GM20000 (cell line): ENCODE data around the gene TRIM15.

Source experiments
- DNase-seq: peaks from one replicate; pipeline ENCODE4 v3.0.0; 2012; ENCODE audit warnings: low spot score
- TF ChIP-seq, protein P1 (sequence below): IDR thresholded peaks from 2 replicates; pipeline ENCODE4 v1.5.1; 2012; ENCODE audit warnings: mild to moderate bottlenecking, control low read depth; ENCODE audit errors: extremely low read depth, missing control alignments

Gene TRIM15

DNA sequence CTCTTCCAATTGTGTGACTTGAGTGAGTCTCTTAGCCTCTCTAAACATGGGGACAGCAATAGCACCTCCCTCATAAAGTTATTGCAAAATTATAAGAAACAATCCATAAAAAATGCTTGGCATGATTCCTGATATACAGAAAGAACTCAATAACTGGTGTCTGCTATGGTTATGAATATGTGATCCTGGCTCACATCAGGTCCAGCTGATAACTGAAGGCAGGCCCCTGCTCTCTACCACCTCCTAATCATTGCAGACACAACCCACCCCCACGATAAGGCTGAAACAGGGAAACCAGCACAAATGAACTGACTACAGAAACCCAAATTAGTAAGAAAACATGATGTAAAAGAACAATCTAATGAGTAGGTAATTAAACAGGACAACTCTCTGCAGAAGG is 5.4 kb downstream of the TRIM15 start:
- TF ChIP-seq, protein P1, sequence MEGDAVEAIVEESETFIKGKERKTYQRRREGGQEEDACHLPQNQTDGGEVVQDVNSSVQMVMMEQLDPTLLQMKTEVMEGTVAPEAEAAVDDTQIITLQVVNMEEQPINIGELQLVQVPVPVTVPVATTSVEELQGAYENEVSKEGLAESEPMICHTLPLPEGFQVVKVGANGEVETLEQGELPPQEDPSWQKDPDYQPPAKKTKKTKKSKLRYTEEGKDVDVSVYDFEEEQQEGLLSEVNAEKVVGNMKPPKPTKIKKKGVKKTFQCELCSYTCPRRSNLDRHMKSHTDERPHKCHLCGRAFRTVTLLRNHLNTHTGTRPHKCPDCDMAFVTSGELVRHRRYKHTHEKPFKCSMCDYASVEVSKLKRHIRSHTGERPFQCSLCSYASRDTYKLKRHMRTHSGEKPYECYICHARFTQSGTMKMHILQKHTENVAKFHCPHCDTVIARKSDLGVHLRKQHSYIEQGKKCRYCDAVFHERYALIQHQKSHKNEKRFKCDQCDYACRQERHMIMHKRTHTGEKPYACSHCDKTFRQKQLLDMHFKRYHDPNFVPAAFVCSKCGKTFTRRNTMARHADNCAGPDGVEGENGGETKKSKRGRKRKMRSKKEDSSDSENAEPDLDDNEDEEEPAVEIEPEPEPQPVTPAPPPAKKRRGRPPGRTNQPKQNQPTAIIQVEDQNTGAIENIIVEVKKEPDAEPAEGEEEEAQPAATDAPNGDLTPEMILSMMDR: no peak
- DNase-seq: no peak

DNA sequence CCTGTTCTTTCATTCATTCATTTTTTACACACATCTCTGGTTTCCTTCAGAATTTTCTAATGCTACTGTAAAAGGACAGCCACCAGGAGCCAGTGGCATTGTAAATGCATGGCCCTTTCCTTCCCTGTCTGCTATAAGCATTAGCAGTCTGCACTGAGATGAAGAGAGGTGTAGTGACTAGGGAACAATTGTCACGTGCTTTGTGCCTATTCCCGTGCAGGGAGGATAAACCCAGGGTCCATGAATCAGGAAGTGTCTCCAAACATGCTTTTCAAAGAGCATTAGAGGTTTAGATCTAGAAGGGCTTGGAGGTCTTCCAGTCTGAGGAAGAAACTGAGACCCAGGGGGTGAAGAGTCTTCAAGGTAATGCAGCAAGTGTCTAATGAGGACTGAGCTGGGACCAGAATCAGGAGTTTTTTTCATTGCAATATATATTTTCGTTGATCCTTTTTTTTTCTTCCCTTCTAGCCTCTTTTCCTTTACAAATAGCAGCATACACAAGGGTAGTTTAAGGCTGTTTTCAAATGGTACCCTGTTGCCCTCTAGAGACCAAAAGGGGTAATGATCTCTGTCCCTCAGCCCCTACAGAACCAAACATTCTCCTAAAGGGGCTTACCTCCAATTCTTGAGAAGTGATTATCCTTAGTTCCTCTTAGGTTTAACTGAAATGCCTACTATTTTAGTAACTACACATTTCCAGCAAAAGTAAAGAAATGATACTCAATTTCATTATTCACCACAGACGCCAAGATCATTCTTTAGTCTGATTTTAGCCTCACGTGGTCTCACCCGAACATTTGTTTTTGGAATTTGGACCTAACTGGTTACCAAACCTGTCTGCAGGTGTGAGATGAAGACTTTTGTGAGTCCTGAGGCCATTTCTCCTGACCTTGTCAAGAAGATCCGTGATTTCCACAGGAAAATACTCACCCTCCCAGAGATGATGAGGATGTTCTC is 6.6 kb downstream of the TRIM15 start:
- TF ChIP-seq, protein P1: peak; percentile 71
- peak; percentile 77 for DNase-seq

DNA sequence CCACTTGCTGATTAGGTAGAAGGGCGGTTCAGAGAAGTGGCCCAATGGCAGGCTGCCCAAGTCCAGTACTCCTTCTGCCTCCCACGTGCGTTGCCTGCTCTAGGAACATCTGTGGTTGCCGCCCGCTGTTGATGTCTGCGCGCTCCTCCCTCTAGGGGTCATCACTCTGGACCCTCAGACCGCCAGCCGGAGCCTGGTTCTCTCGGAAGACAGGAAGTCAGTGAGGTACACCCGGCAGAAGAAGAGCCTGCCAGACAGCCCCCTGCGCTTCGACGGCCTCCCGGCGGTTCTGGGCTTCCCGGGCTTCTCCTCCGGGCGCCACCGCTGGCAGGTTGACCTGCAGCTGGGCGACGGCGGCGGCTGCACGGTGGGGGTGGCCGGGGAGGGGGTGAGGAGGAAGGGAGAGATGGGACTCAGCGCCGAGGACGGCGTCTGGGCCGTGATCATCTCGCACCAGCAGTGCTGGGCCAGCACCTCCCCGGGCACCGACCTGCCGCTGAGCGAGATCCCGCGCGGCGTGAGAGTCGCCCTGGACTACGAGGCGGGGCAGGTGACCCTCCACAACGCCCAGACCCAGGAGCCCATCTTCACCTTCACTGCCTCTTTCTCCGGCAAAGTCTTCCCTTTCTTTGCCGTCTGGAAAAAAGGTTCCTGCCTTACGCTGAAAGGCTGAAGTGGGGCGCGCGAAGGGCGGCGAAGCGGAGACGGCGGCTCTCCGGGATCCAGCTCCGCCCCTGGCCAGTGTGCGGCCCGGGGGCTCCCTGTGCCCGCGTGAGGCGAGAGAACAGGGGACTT is 8.5 kb downstream of the TRIM15 start:
- TF ChIP-seq, protein P1: no peak
- DNase-seq: no peak

DNA sequence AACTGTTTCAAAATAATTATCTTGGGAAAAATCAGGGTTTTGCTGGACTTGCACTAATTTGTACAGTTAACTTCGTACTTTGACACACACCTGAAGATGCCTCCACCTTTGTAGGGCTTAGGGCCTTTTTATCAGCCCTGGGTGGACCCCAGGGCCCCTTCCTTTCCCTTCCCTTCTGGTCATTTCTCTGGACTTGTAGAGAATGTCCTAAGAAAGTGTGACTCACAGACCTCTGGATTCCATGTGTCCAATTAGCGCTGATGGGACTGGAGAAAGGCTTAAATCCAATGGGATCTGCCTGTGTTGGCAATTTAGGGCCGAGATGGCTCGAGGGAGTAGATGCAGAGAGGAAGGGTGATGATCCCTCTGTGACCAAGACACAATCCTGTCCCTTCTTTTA is 9.3 kb downstream of the TRIM15 start:
- DNase-seq: no peak
- TF ChIP-seq, protein P1: no peak

DNA sequence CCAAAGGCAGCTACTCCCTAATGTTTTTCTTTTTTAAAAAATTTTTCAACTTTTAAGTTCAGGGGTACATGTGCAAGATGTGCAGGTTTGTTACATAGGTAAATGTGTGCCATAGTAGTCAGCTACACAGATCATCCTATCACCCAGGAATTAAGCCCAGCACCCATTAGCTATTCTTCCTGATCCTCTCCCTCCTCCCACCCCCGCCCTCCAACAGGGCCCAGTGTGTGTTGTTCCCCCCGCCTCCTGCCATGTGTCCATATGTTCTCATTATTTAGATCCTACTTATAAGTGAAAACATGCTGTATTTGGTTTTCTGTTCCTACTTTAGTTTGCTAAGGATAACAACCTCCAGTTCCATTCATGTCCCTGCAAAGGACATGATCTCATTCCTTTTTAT is 12.4 kb downstream of the TRIM15 start:
- TF ChIP-seq, protein P1: no peak
- no peak for DNase-seq

DNA sequence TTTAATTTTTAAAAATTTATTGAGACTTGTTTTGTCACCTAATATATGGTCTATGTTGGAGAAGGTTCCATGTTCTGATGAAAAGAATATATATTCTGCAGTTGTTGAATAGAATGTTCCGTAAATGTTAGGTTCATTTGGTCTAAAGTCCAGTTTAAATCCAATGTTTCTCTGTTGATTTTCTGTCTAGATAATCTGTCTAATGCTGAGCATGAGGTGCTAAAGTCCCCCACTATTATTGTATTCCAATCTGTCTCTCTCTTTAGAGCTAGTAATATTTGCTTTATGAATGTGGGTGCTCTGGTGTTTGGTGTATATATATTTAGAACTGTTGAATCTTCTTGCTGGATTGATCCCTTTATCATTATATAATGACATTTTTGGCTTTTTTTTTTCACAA is 15.5 kb downstream of the TRIM15 start:
- TF ChIP-seq, protein P1: no peak
- no peak for DNase-seq

DNA sequence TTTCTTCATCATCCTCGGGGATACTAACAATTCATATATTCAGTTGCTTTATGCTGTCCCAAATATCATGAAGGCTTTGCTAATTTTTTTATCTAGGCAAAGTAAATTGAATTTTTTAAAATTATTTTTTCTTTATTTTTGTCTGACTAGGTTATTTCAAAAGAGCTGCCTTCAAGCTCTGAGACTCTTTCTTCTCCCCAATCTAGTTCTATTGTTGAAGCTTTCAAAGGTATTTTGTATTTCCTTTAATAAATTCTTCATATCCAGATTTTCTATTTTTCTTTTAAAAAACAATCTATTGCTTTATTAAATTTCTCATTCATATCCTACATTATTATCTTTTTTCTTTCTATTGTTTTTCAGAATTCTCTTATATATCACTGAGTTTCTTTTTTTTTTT is 16.8 kb downstream of the TRIM15 start:
- TF ChIP-seq, protein P1: no peak
- DNase-seq: no peak
